Spleen (tissue), 7 donors: ENCODE measurements around the gene BHLHA9.

ENCODE experiments used
- CTCF ChIP-seq, 11 experiments: fragments of 200-600 bp in 7 of 11; fragments of 450-650 bp in 4 of 11; sonication (generic) in 4 of 11; IDR thresholded peaks in 8 of 11; conservative IDR thresholded peaks in 3 of 11; 1 replicate in 7 of 11; 2 replicates in 4 of 11; pipeline versions ENCODE4 v1.4.0 to v1.8.0; 2016 to 2021; ENCODE audit warnings: antibody characterized with exemption in 11 of 11, inconsistent platforms in 4 of 11, mild to moderate bottlenecking in 1 of 11
- POLR2A ChIP-seq, 3 donors: fragments of 450-650 bp; IDR thresholded peaks; one replicate each; pipeline ENCODE4 v1.5.1; 2017; ENCODE audit warnings: antibody characterized with exemption in 3 of 3, mild to moderate bottlenecking in 1 of 3
- POLR2AphosphoS5 ChIP-seq, 3 donors: sonication (generic); formaldehyde crosslinking; IDR thresholded peaks; one replicate each; pipeline ENCODE4 v1.5.1; 2017; ENCODE audit warnings: antibody characterized with exemption in 3 of 3
- donor health status: DM: no; HTN: no; CAD: no; lungs with moderate emphysema.
- donor health status: DM: no; HTN: no; CAD: no.
- donor health status: DM: no; HTN: no; CAD: no.

GRCh38 chr17:1237471-1237870 is 32.8 kb upstream of the BHLHA9 start:
- no peak for TF ChIP-seq CTCF (IDR thresholded peaks at IDR 0.05 in 8 of 11, conservative IDR thresholded peaks at IDR 0.05 in 3 of 11)
- no peak for TF ChIP-seq POLR2AphosphoS5 (IDR thresholded peaks at IDR 0.05)
- TF ChIP-seq POLR2A (IDR thresholded peaks at IDR 0.05), result no peak
